NCI-H446 (cell line): ENCODE results near the gene QPRT.
"Not testable (repeated sequence)": the region's sequence is repeated elsewhere in the genome, so short reads cannot be mapped to it uniquely, and the experiment has no call there.

Source experiments
- DNase-seq, 2 experiments: peaks; one replicate each; lab custom pipeline; 2025; lab: John Stamatoyannopoulos, UW

Gene QPRT

GRCh38 chr16:29678691-29679267 lies at the start of gene QPRT:
Gene QPRT (plus strand): TSS chr16:29679180. CDS start chr16:29679198, 18 bp downstream.
- DNase-seq = no peak

GRCh38 chr16:29629318-29629717 lies 49.7 kb upstream of the QPRT start:
- DNase-seq = not testable (repeated sequence)

GRCh38 chr16:29631658-29632057 lies 47.3 kb upstream of the QPRT start:
- DNase-seq = not testable (repeated sequence)

GRCh38 chr16:29635902-29636301 lies 43.1 kb upstream of the QPRT start:
- DNase-seq = not testable (repeated sequence)

GRCh38 chr16:29636368-29636767 lies 42.6 kb upstream of the QPRT start:
- not testable (repeated sequence) for DNase-seq

- DNase-seq = not testable (repeated sequence)
These were observed 40.2 kb upstream of the QPRT start for GRCh38 chr16:29638751-29639150.

- DNase-seq = no peak
These were observed 37.4 kb upstream of the QPRT start for GRCh38 chr16:29641561-29641960.

GRCh38 chr16:29643596-29643995 lies 35.4 kb upstream of the QPRT start:
- no peak for DNase-seq

- DNase-seq = no peak
These were observed 34.6 kb upstream of the QPRT start for GRCh38 chr16:29644338-29644857.

GRCh38 chr16:29644973-29645693 lies 33.8 kb upstream of the QPRT start:
- DNase-seq = no peak

GRCh38 chr16:29645694-29646187 lies 33.2 kb upstream of the QPRT start:
- peak in 1 of 2 experiments; percentile 2 for DNase-seq

- no peak for DNase-seq
These were observed 32.0 kb upstream of the QPRT start for GRCh38 chr16:29646947-29647346.

GRCh38 chr16:29649588-29650494 lies 29.1 kb upstream of the QPRT start:
- DNase-seq = no peak

GRCh38 chr16:29650771-29651170 lies 28.2 kb upstream of the QPRT start:
- no peak for DNase-seq

GRCh38 chr16:29651774-29652349 lies 27.1 kb upstream of the QPRT start:
- DNase-seq = no peak

- DNase-seq = no peak
These were observed 25.5 kb upstream of the QPRT start for GRCh38 chr16:29653471-29653870.

GRCh38 chr16:29653890-29654289 lies 25.1 kb upstream of the QPRT start:
- not testable (repeated sequence) for DNase-seq

GRCh38 chr16:29656688-29657523 lies 22.1 kb upstream of the QPRT start:
- DNase-seq = no peak

GRCh38 chr16:29658705-29659104 lies 20.3 kb upstream of the QPRT start:
- DNase-seq = no peak

GRCh38 chr16:29662000-29662728 lies 16.8 kb upstream of the QPRT start:
- DNase-seq = no peak
